Immature natural killer cell (primary cell): ENCODE data around the gene ECSIT. TPM values are rescaled to one million over a fixed set of nuclear protein-coding genes. Genes with fewer than 3 reads are reported as not detected.

Experiments
- DNase-seq, 3 donors: peaks; one replicate each; pipeline ENCODE4 v3.0.0; 2022; ENCODE audit warnings: mixed read lengths in 1 of 3
- H3K27ac Mint-ChIP-seq, 6 donors: one replicate each; pipeline ENCODE4 v1.8.0; 2020; ENCODE audit warnings: mixed read lengths in 6 of 6, mild to moderate bottlenecking in 5 of 6, inconsistent platforms in 4 of 6, moderate library complexity in 3 of 6
- H3K27me3 Mint-ChIP-seq, 3 donors: one replicate each; pipeline ENCODE4 v1.8.0; 2020 to 2021; ENCODE audit warnings: low read depth in 3 of 3, mild to moderate bottlenecking in 3 of 3, mixed read lengths in 3 of 3, moderate library complexity in 3 of 3, inconsistent platforms in 1 of 3
- H3K36me3 Mint-ChIP-seq, 3 donors: one replicate each; pipeline ENCODE4 v1.8.0; 2020; ENCODE audit warnings: mixed read lengths in 3 of 3, inconsistent platforms in 2 of 3, mild to moderate bottlenecking in 2 of 3
- H3K4me1 Mint-ChIP-seq, 2 donors: one replicate each; pipeline ENCODE4 v1.8.0; 2020; ENCODE audit warnings: inconsistent platforms in 2 of 2, mild to moderate bottlenecking in 2 of 2, mixed read lengths in 2 of 2, moderate library complexity in 1 of 2
- H3K4me3 Mint-ChIP-seq, 5 donors: one replicate each; pipeline ENCODE4 v1.8.0; 2020; ENCODE audit warnings: mild to moderate bottlenecking in 5 of 5, mixed read lengths in 5 of 5, inconsistent platforms in 3 of 5, moderate library complexity in 3 of 5
- H3K9me3 Mint-ChIP-seq, 6 donors: one replicate each; pipeline ENCODE4 v1.8.0; 2020; ENCODE audit warnings: mild to moderate bottlenecking in 6 of 6, mixed read lengths in 6 of 6, inconsistent platforms in 4 of 6, moderate library complexity in 3 of 6
- polyA plus RNA-seq, 3 donors: library from polyadenylated mRNA; unstranded; fragments of 300-500 nt; fragmentation: Illumina TruSeq; gene quantifications; one replicate each; pipeline ENCODE4 v1.2.3, GENCODE V29; 2021

The ECSIT gene
- polyA plus RNA-seq, 3 donors from 2014 or later = 25.6 to 29.4 (median 26.2) TPM

DNA sequence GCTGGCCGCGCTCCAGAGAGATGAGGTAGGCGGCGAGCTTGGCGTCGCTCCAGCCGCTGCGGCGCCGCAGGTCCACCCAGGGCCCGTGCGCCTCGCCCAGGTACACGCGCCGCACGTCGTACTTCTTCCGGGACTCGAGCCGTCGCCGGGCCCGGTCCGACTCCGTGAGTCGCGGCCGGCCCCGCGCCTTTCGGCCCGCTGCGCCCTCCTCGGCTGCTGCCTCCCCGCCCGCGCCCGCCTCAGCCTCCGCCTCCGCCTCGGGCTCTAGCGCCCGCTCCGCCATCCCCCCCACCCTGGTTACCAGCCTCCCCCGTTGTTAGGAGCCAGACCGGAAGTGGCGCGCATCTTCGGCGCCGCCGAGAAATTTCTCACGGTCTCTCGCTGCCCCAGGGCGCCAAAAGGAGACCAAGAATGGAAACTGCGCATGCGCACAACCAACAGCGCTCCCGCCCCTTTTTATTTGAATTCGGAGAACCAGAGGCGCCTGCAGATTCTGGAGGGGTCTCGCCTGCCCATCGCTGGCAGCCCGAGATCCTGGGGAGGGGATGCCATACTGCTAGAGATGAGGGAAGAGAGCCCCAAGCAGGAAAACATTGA is 23.3 kb downstream of the ECSIT start, which contains the start of gene ZNF653:
TSS of gene ZNF653 (minus strand) at position 336 of the 597 bp plus-strand sequence. CDS start at position 283, 53 bp downstream.
- Mint-ChIP-seq H3K4me3 (peak within 1 kb of the TSS; percentile 87 to 93 (median 91)), H3K36me3 (peaks cover 0 to 4% (median under 1%) of the 10 kb centered on the region in 3 donors), H3K9me3 (no peaks in the 10 kb centered on the region), H3K27ac (peak within 1 kb of the TSS; percentile 87 to 96 (median 92)), H3K4me1 (peaks cover 14 to 15% of the 10 kb centered on the region in 2 donors), H3K27me3 (peaks cover 3 to 9% (median 5%) of the 10 kb centered on the region in 3 donors)
- DNase-seq = peak; percentile 94 to 96 (median 96)

DNA sequence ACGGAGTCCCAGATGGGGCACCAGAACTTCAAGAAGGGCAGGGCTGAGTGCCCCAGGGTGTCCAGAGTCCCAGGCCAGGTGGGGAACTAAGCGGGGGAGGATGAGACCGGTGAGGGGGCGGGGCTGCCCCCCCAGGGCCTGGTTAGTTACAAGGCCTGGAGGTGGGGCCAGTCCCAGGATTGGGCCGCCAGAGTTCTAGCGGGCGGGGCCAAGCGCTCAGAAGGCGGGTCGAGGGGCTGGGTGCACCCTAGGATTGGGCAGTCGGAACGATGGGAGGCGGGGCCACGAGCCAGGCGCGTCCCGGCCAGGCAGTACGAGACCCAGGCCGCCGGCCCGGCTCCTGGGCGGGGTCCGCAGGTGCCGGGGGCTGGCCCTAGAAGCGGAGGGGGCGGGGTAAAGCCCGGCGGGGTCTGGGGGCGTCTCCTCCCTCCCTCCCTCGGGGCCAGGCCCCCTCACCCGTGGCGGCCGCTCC is 23.9 kb downstream of the ECSIT start:
- no peaks in the 10 kb centered on the region for H3K9me3 Mint-ChIP-seq
- peak overlapping the region; percentile 85 to 91 (median 89) for H3K27ac Mint-ChIP-seq
- H3K4me1 Mint-ChIP-seq = peaks cover 14 to 16% of the 10 kb centered on the region in 2 donors
- peak overlapping the region; percentile 68 to 90 (median 86) for H3K4me3 Mint-ChIP-seq
- DNase-seq = peak; percentile 96
- H3K27me3 Mint-ChIP-seq = peaks cover 3 to 9% (median 5%) of the 10 kb centered on the region in 3 donors
- H3K36me3 Mint-ChIP-seq = peaks cover 0 to 4% (median 0%) of the 10 kb centered on the region in 3 donors

DNA sequence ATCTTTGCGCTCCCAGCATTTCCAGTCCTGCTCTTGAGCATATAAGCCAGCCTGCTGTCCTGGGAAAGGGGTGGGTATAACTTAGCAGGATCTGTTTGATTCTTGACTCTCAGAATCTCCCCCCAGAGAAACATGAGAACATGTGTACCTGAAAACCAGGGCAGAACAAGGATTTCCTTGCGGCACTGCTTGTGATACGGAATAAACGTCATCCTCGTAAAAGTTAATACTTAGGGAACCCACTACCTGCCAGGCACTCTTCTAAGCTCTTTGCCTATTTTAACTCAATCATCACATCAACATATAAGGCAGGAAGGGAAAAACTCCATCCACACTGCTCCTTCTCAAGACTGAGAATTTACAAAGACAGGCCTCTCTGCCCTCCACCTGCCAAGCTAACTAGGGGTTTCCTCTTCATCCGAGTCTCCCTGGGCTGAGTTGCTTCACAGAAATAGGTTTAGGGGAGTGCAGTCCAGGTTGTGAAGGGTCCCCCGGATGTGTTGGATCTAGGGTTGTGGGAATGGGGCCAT is 24.4 kb downstream of the ECSIT start:
- no peak for DNase-seq
- H3K4me3 Mint-ChIP-seq = peak overlapping the region; percentile 68 to 90 (median 86)
- H3K27me3 Mint-ChIP-seq = peaks cover 3 to 9% (median 5%) of the 10 kb centered on the region in 3 donors
- peak overlapping the region; percentile 85 to 91 (median 89) for H3K27ac Mint-ChIP-seq
- H3K9me3 Mint-ChIP-seq = no peaks in the 10 kb centered on the region
- H3K36me3 Mint-ChIP-seq = peaks cover 0 to 7% (median 3%) of the 10 kb centered on the region in 3 donors
- H3K4me1 Mint-ChIP-seq = peaks cover 14 to 19% of the 10 kb centered on the region in 2 donors

DNA sequence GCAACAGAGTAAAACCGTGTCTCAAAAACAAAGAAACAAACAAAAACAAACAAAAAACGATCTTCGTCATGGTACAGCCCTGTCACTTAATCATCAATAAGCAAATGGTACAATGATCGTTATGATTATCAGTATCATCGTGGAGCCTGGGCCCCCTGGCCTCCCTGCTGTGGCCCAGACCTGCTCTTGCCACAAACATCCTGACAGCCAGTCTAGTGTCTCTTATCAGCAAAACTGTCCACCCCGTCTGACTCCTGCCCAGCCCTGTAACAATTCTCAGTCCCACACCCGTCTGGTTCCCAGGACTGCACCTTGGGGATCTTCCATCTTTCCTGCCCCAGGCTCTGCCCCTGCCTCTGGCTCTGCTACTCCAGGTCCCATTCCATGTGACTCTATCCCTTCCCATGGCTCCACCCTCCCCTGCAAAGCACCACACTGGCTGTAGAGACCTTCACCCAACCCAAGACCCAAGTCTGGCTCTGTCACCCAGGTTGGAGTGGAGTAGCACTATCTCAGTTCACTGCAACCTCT is 29.0 kb downstream of the ECSIT start:
- DNase-seq = no peak
- H3K4me1 Mint-ChIP-seq = peaks cover 7 to 12% of the 10 kb centered on the region in 2 donors

DNA sequence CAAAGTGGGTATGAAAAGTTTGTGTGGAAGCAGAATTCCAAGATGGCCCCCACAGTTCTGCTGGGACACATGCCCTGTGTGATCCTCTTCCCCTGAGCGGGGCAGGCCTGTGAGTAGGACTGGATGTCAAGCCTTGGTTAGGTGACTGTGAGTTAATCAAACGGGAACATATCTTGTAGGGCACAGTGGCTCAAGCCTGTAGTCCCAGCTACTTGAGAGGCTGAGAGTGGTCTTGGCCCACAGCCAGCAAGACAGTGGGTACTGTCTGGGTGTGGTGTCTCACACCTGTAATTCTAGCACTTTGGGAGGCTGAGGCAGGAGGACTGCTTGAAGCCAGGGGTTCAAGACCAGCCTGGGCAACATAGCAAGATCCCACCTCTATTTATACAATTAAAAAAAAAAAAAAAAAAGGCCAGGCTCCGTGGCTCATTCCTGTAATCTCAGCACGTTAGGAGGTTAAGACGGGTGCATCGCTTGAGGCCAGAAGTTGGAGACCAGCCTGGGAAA is 29.7 kb downstream of the ECSIT start:
- no peak for DNase-seq
- Mint-ChIP-seq H3K27me3 (peaks cover 0 to 2% (median 0%) of the 10 kb centered on the region in 3 donors), H3K9me3 (no peaks in the 10 kb centered on the region), H3K4me3 (no peak overlapping the region), H3K36me3 (peaks cover 0 to 7% (median 6%) of the 10 kb centered on the region in 3 donors), H3K27ac (no peak overlapping the region), H3K4me1 (peaks cover under 1 to 6% of the 10 kb centered on the region in 2 donors)

More for the DNA sequence above, 29.0 kb downstream of the ECSIT start:
- Mint-ChIP-seq H3K9me3 (no peaks in the 10 kb centered on the region), H3K4me3 (no peak overlapping the region), H3K27ac (peak overlapping the region in 2 of 6 donors; percentile 13 to 60), H3K36me3 (peaks cover 0 to 7% (median 6%) of the 10 kb centered on the region in 3 donors), H3K27me3 (peaks cover 0 to 2% (median 0%) of the 10 kb centered on the region in 3 donors)

DNA sequence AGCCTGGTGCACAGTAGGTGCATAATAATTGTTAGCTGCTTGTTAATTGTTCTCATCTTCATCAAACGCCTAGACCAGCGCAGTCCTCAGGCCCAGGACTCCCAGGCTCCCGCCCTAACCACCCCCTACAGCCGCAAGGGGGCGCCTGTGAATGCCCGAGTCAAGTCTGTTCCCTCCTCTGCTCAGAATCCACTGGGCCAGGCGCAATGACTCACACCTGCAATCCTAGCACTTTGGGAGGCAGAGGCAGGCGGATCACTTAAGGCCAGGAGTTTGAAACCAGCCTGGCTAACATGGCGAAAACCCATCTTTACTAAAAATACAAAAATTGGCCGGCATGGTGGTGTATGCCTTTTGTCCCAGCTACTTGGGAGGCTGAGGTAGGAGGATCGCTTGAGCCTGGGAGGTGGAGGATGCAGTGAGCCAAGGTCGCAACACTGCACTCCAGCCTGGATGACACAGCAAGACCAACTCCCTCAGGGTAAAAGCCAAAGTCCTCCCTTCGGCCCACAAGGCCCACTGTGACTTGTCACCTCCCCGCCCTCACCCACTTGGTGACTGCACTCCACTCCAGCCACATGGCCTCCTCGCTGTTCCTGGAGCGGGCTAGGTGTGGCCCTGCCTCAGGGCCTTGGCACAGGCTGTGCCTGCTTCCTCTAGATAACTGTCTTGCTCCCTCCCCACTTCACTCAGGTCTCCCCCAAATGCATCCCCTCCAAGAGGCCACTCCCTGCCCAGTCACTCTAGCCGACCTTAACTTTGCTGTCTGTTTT is 32.4 kb downstream of the ECSIT start:
- Mint-ChIP-seq H3K4me3 (no peak overlapping the region), H3K27me3 (peaks cover 0 to 2% (median 0%) of the 10 kb centered on the region in 3 donors), H3K36me3 (peaks cover 0 to 7% (median 6%) of the 10 kb centered on the region in 3 donors), H3K9me3 (no peaks in the 10 kb centered on the region), H3K27ac (no peak overlapping the region), H3K4me1 (peaks cover 0 to 6% of the 10 kb centered on the region in 2 donors)
- DNase-seq = peak; percentile 25 to 49 (median 30)

DNA sequence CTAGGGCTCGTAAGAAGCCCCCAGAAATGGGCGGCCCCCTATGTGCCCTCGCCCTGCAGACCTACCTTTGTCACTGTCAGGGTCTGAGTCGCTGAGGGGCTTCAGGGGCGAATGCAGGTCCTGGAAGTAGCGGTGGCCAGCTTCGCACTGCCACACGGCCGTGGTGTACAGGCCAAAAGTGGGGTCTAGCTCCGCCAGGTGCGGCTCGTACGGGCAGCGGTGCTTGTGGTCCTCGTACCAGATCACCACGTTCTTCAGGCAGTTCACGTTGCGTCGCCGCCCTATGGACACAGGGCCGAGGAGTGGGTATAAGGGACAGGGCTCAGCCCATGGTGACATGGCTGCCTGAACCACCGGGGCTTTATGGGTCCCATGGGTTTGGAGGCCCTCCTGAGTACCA is 33.0 kb downstream of the ECSIT start:
- Mint-ChIP-seq H3K27ac (no peak overlapping the region), H3K36me3 (peaks cover 0 to 9% (median 4%) of the 10 kb centered on the region in 3 donors), H3K4me3 (no peak overlapping the region), H3K4me1 (peaks cover 0 to 5% of the 10 kb centered on the region in 2 donors), H3K27me3 (no peaks in the 10 kb centered on the region), H3K9me3 (no peaks in the 10 kb centered on the region)
- no peak for DNase-seq

DNA sequence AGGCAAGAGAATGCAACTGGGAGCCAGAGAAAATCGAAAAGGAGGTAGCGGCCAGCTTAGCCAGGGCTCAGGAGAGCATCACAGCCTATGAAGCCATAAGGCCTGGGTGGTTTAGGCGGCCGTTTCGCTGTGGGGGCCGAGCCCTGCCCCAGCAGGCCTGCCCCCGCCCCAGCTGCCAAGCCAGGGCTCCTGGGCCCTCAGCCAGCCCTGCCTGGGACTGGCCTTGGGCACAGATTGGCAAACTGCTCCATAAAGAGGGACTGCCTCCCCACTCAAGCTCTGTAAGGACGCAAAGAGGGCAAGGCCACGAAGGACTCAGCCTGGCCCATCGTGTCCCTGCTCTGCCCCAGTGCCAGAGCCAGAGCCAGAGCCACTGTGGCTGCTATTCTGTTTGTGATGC is 33.5 kb downstream of the ECSIT start:
- Mint-ChIP-seq H3K27me3 (no peaks in the 10 kb centered on the region), H3K36me3 (peaks cover 0 to 10% (median 4%) of the 10 kb centered on the region in 3 donors), H3K27ac (no peak overlapping the region), H3K9me3 (no peaks in the 10 kb centered on the region), H3K4me3 (no peak overlapping the region), H3K4me1 (peaks cover 0 to 6% of the 10 kb centered on the region in 2 donors)
- no peak for DNase-seq

DNA sequence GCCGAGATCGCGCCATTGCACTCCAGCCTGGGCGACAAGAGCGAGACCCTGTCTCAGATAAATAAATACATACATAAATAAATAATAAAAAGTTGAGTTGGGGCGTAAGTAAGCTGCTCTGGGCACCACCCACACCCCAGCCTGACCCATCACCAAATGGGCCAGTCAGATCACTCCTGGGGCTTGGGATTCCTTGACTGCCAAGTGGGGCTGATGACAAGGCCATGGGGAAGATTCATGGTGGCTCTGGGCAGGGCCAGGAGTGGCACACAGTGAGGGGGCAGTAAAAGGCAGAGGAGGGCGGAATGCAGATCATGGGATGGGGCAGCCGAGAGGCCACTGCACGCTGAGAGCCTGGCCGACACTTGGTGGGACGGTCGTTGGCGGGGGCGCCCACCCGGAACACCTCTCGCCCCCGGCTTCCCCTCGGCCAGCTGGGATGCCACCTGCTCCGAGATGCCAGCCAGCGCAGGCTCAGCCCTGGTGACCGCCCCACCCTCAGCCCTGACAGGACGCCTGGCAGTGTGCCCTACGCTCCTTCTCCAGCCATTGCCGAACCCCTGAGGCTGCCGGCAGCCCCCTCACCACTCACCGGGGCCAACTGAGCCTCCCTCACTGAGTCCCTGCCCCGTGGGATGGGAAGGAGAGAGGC is 34.2 kb downstream of the ECSIT start:
- Mint-ChIP-seq H3K4me3 (no peak overlapping the region), H3K4me1 (peaks cover 0 to 2% of the 10 kb centered on the region in 2 donors), H3K27ac (no peak overlapping the region), H3K27me3 (no peaks in the 10 kb centered on the region), H3K36me3 (peaks cover 0 to 7% (median under 1%) of the 10 kb centered on the region in 3 donors), H3K9me3 (no peaks in the 10 kb centered on the region)
- DNase-seq = no peak

DNA sequence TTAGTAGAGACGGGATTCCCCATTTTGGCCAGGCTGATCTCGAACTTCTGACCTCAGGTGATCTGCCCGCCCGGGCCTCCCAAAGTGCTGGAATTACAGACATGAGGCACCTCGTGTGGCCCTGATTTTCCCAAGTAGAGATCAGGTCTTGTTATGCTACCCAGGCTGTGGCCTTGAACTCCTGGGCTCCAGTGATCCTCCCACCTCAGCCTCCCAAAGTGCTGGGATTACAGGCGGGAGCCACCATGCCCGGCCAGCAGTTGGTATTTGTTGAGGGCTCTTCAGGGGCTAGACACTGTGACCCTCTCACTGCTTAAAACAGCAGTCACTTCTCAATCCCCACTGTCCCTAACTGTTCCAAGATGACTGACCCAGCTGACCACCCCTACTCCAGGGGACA is 39.6 kb downstream of the ECSIT start:
- Mint-ChIP-seq H3K4me3 (no peak overlapping the region), H3K9me3 (no peaks in the 10 kb centered on the region), H3K4me1 (peaks cover 0 to 2% of the 10 kb centered on the region in 2 donors), H3K36me3 (peaks cover 0 to 11% (median 0%) of the 10 kb centered on the region in 3 donors), H3K27me3 (no peaks in the 10 kb centered on the region), H3K27ac (no peak overlapping the region)
- no peak for DNase-seq

DNA sequence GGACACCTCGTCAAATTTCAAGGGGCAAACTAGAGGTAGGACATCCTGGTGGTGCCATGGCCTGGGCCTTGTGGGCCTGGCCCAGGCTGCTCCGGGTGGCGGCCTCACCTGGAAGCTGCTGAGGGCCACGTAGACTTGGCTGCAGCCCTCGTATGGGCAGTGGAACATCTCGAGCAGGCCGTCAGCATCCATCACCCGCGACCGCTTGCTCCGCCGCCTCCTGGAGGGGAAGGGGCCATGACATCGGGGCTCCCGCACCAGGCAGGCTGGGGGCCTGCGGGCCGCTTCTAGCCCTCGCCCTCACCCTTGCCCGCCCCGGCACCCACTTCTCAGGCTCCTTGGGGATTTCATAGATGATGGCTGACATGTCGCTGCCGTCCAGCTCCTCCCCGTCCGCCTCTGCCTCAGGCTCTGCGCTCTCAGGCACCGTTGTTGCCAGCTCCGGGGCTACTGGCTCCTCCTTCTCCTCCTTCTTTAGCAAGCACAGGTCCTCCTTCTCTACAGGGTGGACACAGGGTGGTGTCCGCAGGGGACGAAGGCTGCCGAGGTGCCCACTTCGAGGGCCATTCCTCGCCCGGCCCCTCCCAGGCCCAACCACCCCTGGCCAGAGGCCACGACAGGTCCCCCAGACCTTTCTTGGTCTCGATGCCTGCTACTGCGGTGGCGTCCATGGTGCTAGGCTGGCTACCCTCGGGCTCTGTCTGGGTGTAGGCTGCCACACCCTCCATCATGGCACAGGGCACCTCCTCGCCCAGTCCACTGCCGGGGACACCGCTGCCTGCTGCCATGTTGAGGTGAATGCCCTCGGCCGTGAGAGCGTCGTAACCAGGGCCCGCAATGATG is 42.1 kb downstream of the ECSIT start:
- no peaks in the 10 kb centered on the region for H3K9me3 Mint-ChIP-seq
- H3K4me1 Mint-ChIP-seq = peaks cover 10 to 13% of the 10 kb centered on the region in 2 donors
- H3K4me3 Mint-ChIP-seq = no peak overlapping the region
- H3K27me3 Mint-ChIP-seq = peaks cover 2 to 7% (median 4%) of the 10 kb centered on the region in 3 donors
- H3K27ac Mint-ChIP-seq = no peak overlapping the region
- DNase-seq = no peak
- peaks cover 0 to 11% (median 0%) of the 10 kb centered on the region in 3 donors for H3K36me3 Mint-ChIP-seq

DNA sequence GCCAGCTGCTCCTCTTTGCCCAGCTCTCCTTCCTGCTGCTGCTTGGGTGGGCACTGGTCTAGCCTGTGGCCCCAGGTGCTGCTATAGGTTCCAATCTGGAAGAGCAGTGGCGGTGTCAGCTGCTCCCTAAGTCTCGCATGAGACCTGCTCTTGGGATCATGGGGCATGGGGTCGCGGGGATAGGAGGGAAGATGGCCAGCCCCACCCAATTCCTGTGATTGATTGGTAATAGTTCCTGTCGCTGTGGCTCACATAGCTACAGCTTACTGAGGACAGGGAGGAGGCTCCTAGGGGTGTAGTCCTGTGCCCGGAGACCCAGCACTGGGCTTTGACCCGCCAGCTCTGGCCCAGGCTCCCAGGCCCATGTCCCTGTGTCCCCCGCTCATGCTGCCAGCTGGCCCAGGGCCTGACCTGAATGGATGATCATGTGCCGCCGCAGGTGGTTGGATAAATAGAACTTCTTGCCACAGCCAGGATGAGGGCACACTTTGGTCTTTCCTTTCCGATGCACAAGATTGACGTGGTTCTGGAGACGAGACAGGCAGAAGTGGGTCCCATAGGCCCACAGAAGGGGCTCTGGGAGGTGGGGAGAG is 43.6 kb downstream of the ECSIT start:
- H3K4me3 Mint-ChIP-seq = peak overlapping the region in 1 of 5 donors; percentile 33
- peaks cover 7 to 12% (median 10%) of the 10 kb centered on the region in 3 donors for H3K27me3 Mint-ChIP-seq

More for the DNA sequence above, 43.6 kb downstream of the ECSIT start:
- H3K9me3 Mint-ChIP-seq = no peaks in the 10 kb centered on the region
- peaks cover 16 to 21% of the 10 kb centered on the region in 2 donors for H3K4me1 Mint-ChIP-seq
- H3K27ac Mint-ChIP-seq = no peak overlapping the region
- no peak for DNase-seq
- H3K36me3 Mint-ChIP-seq = peaks cover 0 to 7% (median 0%) of the 10 kb centered on the region in 3 donors
